NCI-H187 treated with DMSO at 0.1 percent for 48 hours (cell line): ENCODE data around the gene NTNG1.

Source experiments
- DNase-seq: peaks from one replicate; lab custom pipeline; 2025; lab: John Stamatoyannopoulos, UW

The NTNG1 gene

GRCh38 chr1:107263291-107263915 lies 122.6 kb downstream of the NTNG1 start:
- no peak for DNase-seq

DNA sequence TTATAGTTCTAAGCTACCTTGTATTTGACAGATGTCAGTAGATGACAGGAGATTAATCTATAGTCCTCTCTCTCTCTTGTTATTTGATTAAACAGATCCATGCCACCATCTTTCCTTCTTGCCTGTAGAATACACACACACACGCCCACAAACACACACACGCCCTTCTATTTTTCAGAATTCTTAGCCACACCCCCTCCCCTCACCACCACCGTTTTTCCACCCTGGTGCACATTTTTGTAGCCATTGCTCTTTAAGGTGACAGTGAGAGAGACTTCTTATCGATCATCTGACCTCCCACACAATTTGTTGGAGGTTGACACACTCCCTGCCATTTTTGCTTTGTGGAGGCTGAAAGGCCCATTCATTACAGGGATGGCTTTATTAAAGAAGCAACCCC lies 123.2 kb downstream of the NTNG1 start:
- no peak for DNase-seq

GRCh38 chr1:107264561-107264960 lies 123.7 kb downstream of the NTNG1 start:
- no peak for DNase-seq

GRCh38 chr1:107267489-107267888 lies 126.7 kb downstream of the NTNG1 start:
- no peak for DNase-seq

DNA sequence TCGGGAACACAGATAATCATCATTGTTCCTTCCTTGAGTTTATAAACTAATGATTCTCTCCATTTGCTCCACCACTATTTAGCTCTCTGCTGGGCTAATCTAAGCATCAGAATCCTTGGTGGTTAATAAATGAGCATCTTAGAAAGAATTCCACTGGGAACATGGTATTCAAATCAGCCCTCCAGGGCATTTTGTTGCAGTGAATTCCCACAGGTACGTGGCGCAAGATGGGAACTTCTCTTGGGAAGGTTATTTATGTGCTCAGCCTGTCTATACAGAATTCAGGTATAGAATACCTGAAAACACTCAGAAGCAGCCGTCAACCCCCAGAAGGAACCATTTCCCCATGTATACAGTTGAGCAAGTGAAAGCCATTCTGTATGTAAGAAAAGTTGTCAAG lies 131.5 kb downstream of the NTNG1 start:
- DNase-seq: no peak

DNA sequence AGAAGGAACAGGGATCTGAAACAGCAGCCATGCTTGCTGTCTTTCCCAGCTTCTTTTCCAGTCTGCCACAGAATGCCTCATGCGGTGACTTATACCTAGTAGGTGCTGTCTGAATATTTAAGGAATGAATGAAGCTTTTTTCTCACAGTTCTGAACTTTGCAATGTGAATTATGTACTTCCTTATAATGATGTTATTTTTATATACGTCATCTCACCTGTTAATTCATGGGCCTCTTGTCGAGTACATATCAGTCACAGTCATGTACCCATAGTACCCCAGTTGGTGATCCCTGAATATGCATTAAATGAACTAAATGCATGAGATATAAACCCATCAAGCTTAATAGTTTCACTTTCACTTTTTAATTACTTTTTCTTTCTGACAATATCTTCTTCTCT lies 132.7 kb downstream of the NTNG1 start:
- DNase-seq: no peak

GRCh38 chr1:107274227-107274626 lies 133.4 kb downstream of the NTNG1 start:
- no peak for DNase-seq

DNA sequence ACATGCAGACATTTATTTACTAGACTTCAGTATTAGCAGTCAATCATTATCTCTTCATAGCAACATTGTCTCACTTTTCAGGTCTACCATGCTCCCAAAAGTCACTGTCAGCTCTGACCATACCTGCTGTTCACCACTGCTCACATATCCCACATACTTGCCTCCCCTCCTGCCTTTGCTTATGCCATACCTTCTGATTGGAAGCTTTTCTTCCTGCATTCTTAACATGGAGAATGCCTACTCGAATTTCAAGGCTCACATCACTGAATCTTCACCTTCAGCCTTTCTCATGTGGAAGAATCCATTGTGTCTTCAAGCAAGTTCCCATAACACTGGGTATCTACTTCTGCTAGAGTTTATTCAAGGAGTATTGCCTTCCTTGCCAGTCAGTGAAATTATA lies 135.4 kb downstream of the NTNG1 start:
- no peak for DNase-seq

- DNase-seq: no peak
These were observed 136.2 kb downstream of the NTNG1 start for GRCh38 chr1:107277022-107277421.

DNA sequence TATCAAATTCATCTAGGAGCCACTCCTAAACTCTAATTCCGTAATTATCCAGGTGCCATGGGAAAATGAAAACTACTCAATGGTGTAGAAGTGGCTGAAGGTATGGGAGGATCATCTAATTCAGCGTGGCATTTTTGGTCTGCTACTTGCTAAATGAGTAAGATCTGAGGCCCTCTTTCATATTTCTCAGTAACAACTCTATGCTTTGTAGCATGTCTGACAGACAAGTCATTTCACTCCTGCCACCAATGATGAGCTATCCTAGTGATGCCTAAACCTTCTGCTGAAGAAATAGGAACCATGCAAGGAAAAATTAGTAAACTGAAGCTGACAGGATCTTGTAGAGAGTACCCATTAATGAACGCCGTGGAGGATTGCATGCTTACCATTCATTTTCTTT lies 145.3 kb downstream of the NTNG1 start:
- no peak for DNase-seq

DNA sequence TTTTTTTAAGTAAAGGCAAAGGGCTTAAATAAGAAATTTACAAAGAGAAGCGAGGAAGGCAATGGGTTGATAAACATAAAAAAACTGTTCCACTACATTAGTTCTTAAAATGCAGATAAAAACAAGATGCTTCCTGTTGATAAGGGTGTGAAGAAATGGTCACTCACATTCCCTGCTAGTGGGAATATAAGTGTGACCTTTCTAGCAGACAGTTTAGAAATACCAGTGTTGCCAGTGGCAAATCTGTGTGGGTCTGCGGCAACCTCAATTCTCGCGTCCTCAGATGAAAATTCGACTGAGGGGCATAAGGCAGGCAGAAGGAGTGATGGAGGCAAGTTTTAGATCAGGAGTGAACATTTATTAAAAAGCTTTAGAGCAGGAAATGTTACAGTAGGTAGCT lies 151.1 kb downstream of the NTNG1 start:
- DNase-seq: no peak

- no peak for DNase-seq
These were observed 153.2 kb downstream of the NTNG1 start for GRCh38 chr1:107293901-107294613.

DNA sequence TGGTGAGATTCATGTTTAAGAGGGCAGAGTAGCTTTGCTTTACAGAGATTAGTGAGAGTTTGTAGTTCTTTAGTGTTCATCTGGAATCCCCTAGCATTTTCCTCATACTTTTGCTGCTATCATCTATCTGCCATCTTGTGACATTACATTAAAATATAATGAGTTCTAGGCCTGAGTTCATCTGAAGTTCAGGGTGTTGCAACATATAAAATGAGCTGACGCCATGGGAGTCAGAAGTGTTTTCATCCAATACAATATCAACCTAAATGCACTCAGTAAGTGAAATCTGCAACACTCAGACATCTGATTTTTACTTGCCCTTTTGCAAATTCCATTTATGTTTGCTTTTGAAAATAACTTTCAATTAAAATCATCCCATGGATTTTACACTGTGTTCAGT lies 153.8 kb downstream of the NTNG1 start:
- DNase-seq: no peak

GRCh38 chr1:107297681-107298080 lies 156.8 kb downstream of the NTNG1 start:
- DNase-seq: no peak

DNA sequence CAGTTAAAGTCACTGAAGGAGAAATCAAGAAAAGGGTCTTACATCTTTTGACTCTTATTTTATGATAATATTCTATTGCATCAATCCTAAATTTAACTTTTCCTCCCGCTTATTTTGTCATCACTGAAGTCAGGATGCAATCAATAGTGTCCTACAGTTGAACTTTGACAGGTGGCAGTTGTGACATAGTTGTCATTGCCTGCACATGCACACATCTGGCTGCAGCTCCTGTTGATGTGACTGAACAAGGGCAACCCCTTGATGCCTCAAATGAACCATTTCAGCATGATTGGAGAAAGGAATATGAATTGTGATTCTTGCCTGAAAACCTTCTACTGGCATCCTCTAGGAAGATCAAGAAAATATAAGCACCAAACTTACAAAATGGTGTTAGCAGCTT lies 157.7 kb downstream of the NTNG1 start:
- DNase-seq: no peak

DNA sequence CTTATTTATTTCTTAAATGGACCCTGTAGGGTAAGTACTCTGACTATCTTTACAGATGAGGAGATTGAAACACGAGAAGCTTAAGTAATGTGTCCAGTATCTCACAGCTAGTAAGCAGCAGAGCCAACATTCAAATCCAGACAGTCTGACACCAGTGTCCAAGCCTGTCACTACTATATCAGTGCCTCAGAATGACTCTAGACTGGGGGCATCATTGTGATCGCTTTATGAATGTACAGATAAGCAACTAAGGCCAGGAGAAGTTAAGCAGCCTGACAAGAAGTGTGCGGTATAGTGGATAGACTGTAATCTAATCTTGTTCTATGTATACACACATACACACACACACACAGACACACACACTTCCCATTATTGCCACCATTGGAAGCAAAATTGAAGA lies 158.7 kb downstream of the NTNG1 start:
- no peak for DNase-seq

- DNase-seq: no peak
These were observed 169.1 kb downstream of the NTNG1 start for GRCh38 chr1:107309962-107310361.

GRCh38 chr1:107315652-107316051 lies 174.8 kb downstream of the NTNG1 start:
- no peak for DNase-seq

DNA sequence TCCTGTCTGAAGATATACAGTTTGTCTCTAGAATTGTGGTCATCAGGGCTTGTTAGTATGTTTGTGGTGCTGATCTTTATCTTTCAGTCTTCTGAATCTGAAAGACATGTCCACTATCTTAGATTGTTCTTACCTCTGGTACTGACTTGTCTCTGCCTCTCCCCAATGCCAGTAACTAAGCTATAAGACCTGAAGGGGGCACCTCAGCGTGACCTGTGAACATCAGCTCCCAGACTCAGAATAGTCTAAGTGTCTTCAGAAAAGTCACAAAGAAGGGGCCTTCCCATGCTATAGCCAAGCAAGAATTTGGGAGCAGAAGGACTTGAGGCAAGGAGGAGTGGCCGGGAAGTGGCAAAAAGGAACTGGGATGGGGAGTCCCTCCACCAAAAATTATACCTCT lies 178.1 kb downstream of the NTNG1 start:
- no peak for DNase-seq

- no peak for DNase-seq
These were observed 182.9 kb downstream of the NTNG1 start for GRCh38 chr1:107323784-107324183.

GRCh38 chr1:107326824-107327445 lies 186.1 kb downstream of the NTNG1 start:
- DNase-seq: no peak

GRCh38 chr1:107327446-107327845 lies 186.6 kb downstream of the NTNG1 start:
- no peak for DNase-seq

DNA sequence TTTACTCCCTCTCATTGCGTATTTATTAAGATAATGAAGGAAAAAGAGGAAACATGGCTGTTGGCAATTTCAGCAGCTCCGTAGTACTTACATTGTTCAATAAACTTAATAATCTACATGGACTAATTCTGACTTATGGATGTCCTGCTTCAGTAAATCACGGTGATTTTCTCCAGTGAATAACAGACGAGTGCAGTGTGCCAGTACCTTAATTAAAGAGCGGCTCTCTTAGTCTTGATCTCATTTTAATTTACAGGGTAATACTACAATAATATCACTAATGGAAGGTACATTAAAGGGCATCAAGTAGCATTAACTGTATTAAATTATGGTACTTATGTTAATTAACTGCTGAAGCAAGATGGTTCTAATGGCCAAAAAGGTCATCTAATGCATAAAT lies 187.2 kb downstream of the NTNG1 start:
- DNase-seq: no peak

- no peak for DNase-seq
These were observed 198.9 kb downstream of the NTNG1 start for GRCh38 chr1:107339775-107340174.
